ENCODE data around the gene HSD17B12.

Gene HSD17B12

GRCh38 chr11:43690929-43691725 lies 10.6 kb downstream of the HSD17B12 start:
- no peak overlapping the region for H2AFZ ChIP-seq (ENCODE audit: low read length)
- no peaks in the 10 kb centered on the region for H3K9me2 ChIP-seq (ENCODE audit: low read depth, low read length)
- no peak overlapping the region for H3K9ac ChIP-seq (ENCODE audit: low read length)
- no peak overlapping the region for H3K4me3 ChIP-seq (ENCODE audit: low read depth, low read length, poor library complexity, severe bottlenecking)
- no peaks in the 10 kb centered on the region for H3F3A ChIP-seq (ENCODE audit: insufficient read depth, low read length)
- H3K27ac ChIP-seq (ENCODE audit: low read depth, low read length, poor library complexity, severe bottlenecking), result peak overlapping the region; percentile 40
- H3K9me3 ChIP-seq (ENCODE audit: low read length), result no peaks in the 10 kb centered on the region
- H3K4me1 ChIP-seq (ENCODE audit: insufficient read depth, low read length, severe bottlenecking), result peaks cover 67% of the 10 kb centered on the region
- peaks cover 15% of the 10 kb centered on the region for H3K36me3 ChIP-seq (ENCODE audit: insufficient read depth, low read length)
- TF ChIP-seq EZH2 (IDR thresholded peaks at IDR 0.05; ENCODE audit: borderline replicate concordance, low read length) (no peak), CTCF (IDR thresholded peaks at IDR 0.05; ENCODE audit: low read length) (no peak)
- peak overlapping the region; percentile 35; the same call in 1 of the 2 replicates for H3K4me2 ChIP-seq (ENCODE audit: low read length)
- no peaks in the 10 kb centered on the region for H3K27me3 ChIP-seq (ENCODE audit: insufficient read depth, low read length)
- no peaks in the 10 kb centered on the region for H4K20me1 ChIP-seq (ENCODE audit: insufficient read depth, low read length)
- peaks cover 53% of the 10 kb centered on the region for H3K79me2 ChIP-seq (ENCODE audit: insufficient read depth, low read length)

- no peaks in the 10 kb centered on the region for H3K9me3 ChIP-seq (ENCODE audit: low read length)
These were observed 11.3 kb downstream of the HSD17B12 start for GRCh38 chr11:43691806-43692205.

DNA sequence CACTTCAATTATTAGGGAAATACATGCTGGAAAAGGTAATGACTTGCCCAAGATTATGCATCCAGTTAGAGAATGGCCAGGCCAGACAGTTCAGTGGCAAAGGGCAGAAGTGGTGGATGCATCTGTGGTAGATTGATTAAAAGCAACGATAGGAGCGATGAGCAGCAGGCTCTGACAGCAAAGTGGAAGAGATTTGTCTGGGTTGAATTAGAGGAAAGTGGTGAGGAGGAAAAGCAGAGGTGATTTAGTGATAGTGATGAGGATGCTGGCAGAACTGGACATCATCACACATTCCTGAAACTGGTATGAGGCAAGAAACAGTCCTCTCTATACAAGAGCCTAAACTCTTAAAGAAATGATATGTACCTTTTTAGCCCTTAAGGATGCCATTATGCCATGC lies 12.5 kb downstream of the HSD17B12 start:
- Histone ChIP-seq H3K27ac (ENCODE audit: low read depth, low read length, poor library complexity, severe bottlenecking) (no peak overlapping the region), H2AFZ (ENCODE audit: low read length) (no peak overlapping the region), H3K79me2 (ENCODE audit: insufficient read depth, low read length) (peaks cover 41% of the 10 kb centered on the region), H3K9me3 (ENCODE audit: low read length) (no peaks in the 10 kb centered on the region), H3K9me2 (ENCODE audit: low read depth, low read length) (no peaks in the 10 kb centered on the region), H3K36me3 (ENCODE audit: insufficient read depth, low read length) (peaks cover 21% of the 10 kb centered on the region), H3K4me2 (ENCODE audit: low read length) (peak overlapping the region; percentile 47), H3F3A (ENCODE audit: insufficient read depth, low read length) (no peaks in the 10 kb centered on the region), H4K20me1 (ENCODE audit: insufficient read depth, low read length) (no peaks in the 10 kb centered on the region), H3K4me1 (ENCODE audit: insufficient read depth, low read length, severe bottlenecking) (peaks cover 68% of the 10 kb centered on the region), H3K4me3 (ENCODE audit: low read depth, low read length, poor library complexity, severe bottlenecking) (no peak overlapping the region), H3K9ac (ENCODE audit: low read length) (no peak overlapping the region), H3K27me3 (ENCODE audit: insufficient read depth, low read length) (no peaks in the 10 kb centered on the region)
- TF ChIP-seq CTCF (IDR thresholded peaks at IDR 0.05; ENCODE audit: low read length) (no peak), EZH2 (IDR thresholded peaks at IDR 0.05; ENCODE audit: borderline replicate concordance, low read length) (no peak)

More at GRCh38 chr11:43691806-43692205, 11.3 kb downstream of the HSD17B12 start:
- Histone ChIP-seq H3K4me1 (ENCODE audit: insufficient read depth, low read length, severe bottlenecking) (peaks cover 68% of the 10 kb centered on the region), H3F3A (ENCODE audit: insufficient read depth, low read length) (no peaks in the 10 kb centered on the region), H3K27me3 (ENCODE audit: insufficient read depth, low read length) (no peaks in the 10 kb centered on the region), H3K9ac (ENCODE audit: low read length) (no peak overlapping the region), H3K36me3 (ENCODE audit: insufficient read depth, low read length) (peaks cover 17% of the 10 kb centered on the region), H3K4me2 (ENCODE audit: low read length) (peak overlapping the region; percentile 35; the same call in 1 of the 2 replicates), H2AFZ (ENCODE audit: low read length) (no peak overlapping the region), H3K27ac (ENCODE audit: low read depth, low read length, poor library complexity, severe bottlenecking) (peak overlapping the region; percentile 40), H3K4me3 (ENCODE audit: low read depth, low read length, poor library complexity, severe bottlenecking) (no peak overlapping the region), H4K20me1 (ENCODE audit: insufficient read depth, low read length) (no peaks in the 10 kb centered on the region), H3K9me2 (ENCODE audit: low read depth, low read length) (no peaks in the 10 kb centered on the region), H3K79me2 (ENCODE audit: insufficient read depth, low read length) (peaks cover 52% of the 10 kb centered on the region)
- TF ChIP-seq CTCF (IDR thresholded peaks at IDR 0.05; ENCODE audit: low read length) (no peak), EZH2 (IDR thresholded peaks at IDR 0.05; ENCODE audit: borderline replicate concordance, low read length) (no peak)

All from OCI-LY1 (cell line).